Spleen (tissue), 10 donors: ENCODE results near the gene POM121L2. TPM values are rescaled to one million over a fixed set of nuclear protein-coding genes. Genes with fewer than 3 reads are reported as not detected.

Source experiments
- polyA plus RNA-seq, 3 donors: library from polyadenylated mRNA; stranded (reverse); fragments of 200-250 nt; gene quantifications; one replicate each; pipeline ENCODE4 v1.2.1, GENCODE V29; 2013
- total RNA-seq, 7 donors: library from RNA; depleted of rRNA in 3 of 7; stranded (reverse); fragments of >200 nt in 3 of 7; fragmentation: NEBNext Ultra II Directional in 4 of 7; extraction: Animal tissue kit (Norgen Biotek cat#: 25700) in 4 of 7; gene quantifications; one replicate each; pipeline versions ENCODE4 v1.1.0 to v1.2.1, GENCODE V29; 2016 to 2021
- donor health status: healthy with polysubstance abuse.
- donor health status: DM: no; HTN: no; CAD: no; lungs with moderate emphysema.
- donor health status: DM: no; HTN: no; CAD: no.
- donor health status: Bipolar disorder and iron deficiency.
- donor health status: healthy.
- donor health status: DM: no; HTN: no; CAD: no.
- donor health status: DM: yes; HTN: yes; CAD: no.

The POM121L2 gene
- total and polyA plus RNA-seq, 10 donors, result not detected

Other genes with a start within 250 kb of the POM121L2 start
- 1 to 10 TPM in 4 of 7 donors, under 1 TPM in 3; 0.46 to 6.0 (median 1.5) TPM for gene PRSS16, start 64.6 kb downstream of the POM121L2 start, total RNA-seq
- gene PRSS16, start 64.6 kb downstream of the POM121L2 start, polyA plus RNA-seq, result under 1 TPM; 0.09 to 0.96 (median 0.39) TPM
- 1 to 10 TPM; 1.9 to 4.9 (median 2.9) TPM for gene ZNF391, start 76.5 kb upstream of the POM121L2 start, total RNA-seq
- gene ZNF391, start 76.5 kb upstream of the POM121L2 start, polyA plus RNA-seq, result 1 to 10 TPM; 1.4 to 2.1 (median 1.5) TPM
- 10 to 100 TPM in 2 of 7 donors, 1 to 10 TPM in 5; 6.6 to 11.2 (median 7.8) TPM for gene ZNF184, start 160.8 kb upstream of the POM121L2 start, total RNA-seq
- gene ZNF184, start 160.8 kb upstream of the POM121L2 start, polyA plus RNA-seq, result 1 to 10 TPM; 2.2 to 3.5 (median 3.0) TPM